ENCODE measurements around the gene SRRM3.

DNA sequence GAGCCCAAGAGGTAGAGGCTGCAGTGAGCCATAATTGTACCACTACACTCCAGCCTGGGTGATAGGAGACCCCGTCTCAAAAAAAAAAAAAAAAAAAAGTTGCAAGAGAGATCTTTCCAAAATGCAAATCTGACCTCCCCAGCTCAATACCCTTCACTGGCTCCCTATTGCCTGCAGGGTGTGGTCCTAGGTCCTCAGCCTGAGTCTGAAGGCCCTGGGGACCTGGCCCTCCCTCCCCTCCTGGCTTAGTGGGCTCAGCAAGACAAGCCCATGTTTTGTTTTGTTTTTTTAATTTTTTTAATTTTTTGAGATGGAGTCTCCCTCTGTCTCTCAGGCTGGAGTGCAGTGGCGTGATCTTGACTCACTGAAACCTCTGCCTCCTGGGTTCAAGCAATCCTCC lies 20.6 kb downstream of the SRRM3 start:
- no peak for TF ChIP-seq POLR2AphosphoS5 (IDR thresholded peaks at IDR 0.05; ENCODE audit: low read depth, low read length)
- TF ChIP-seq, protein P1, sequence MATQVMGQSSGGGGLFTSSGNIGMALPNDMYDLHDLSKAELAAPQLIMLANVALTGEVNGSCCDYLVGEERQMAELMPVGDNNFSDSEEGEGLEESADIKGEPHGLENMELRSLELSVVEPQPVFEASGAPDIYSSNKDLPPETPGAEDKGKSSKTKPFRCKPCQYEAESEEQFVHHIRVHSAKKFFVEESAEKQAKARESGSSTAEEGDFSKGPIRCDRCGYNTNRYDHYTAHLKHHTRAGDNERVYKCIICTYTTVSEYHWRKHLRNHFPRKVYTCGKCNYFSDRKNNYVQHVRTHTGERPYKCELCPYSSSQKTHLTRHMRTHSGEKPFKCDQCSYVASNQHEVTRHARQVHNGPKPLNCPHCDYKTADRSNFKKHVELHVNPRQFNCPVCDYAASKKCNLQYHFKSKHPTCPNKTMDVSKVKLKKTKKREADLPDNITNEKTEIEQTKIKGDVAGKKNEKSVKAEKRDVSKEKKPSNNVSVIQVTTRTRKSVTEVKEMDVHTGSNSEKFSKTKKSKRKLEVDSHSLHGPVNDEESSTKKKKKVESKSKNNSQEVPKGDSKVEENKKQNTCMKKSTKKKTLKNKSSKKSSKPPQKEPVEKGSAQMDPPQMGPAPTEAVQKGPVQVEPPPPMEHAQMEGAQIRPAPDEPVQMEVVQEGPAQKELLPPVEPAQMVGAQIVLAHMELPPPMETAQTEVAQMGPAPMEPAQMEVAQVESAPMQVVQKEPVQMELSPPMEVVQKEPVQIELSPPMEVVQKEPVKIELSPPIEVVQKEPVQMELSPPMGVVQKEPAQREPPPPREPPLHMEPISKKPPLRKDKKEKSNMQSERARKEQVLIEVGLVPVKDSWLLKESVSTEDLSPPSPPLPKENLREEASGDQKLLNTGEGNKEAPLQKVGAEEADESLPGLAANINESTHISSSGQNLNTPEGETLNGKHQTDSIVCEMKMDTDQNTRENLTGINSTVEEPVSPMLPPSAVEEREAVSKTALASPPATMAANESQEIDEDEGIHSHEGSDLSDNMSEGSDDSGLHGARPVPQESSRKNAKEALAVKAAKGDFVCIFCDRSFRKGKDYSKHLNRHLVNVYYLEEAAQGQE (IDR thresholded peaks at IDR 0.05; ENCODE audit: insufficient read depth in 1 of 2, low read depth in 2 of 2, low read length in 2 of 2): no peak
- no peak for TF ChIP-seq TAF1 (IDR thresholded peaks at IDR 0.05; ENCODE audit: borderline replicate concordance, insufficient read depth, low read length)
- no peak for TF ChIP-seq SIN3A (IDR thresholded peaks at IDR 0.05; ENCODE audit: borderline replicate concordance, insufficient read depth, low read length)
- TF ChIP-seq FOXP2 (optimal IDR thresholded peaks at IDR 0.05; ENCODE audit: borderline replicate concordance, extremely low read depth, extremely low read length, insufficient read depth): no peak
